Measurements from ENCODE around the gene PRKCH. TPM values are rescaled to one million over a fixed set of nuclear protein-coding genes. Genes with fewer than 3 reads are reported as not detected.

Gene PRKCH
- polyA plus RNA-seq, 1 donor from 2014 or later, result 2.0 TPM

DNA sequence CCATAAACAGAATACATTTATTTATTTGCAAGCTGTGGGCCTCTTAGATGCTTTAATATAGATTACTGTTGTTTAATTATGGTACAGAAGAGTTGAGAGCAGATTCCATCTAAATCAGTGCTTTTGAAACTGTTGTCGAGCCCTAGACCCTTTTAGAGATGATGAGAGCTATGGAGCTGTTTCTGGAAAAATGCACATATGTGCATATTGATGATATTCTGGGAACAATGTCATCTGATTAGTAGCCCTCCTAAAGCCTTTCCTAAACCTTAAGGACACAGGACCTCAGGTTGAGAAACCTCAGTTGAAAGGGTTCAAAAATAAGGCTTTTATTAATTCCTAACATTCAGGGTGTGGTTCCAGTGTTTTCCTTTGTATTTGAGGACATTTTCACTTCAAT is 11.7 kb downstream of the PRKCH start:
- Histone ChIP-seq H4K20me1 (ENCODE audit: insufficient read depth) (no peaks in the 10 kb centered on the region), H3K27ac (ENCODE audit: low read length) (no peak overlapping the region), H3K9me2 (ENCODE audit: insufficient read depth, low read length) (no peaks in the 10 kb centered on the region), H3K4me3 (ENCODE audit: low read length) (no peak overlapping the region), H3K4me2 (ENCODE audit: low read length) (no peak overlapping the region), H3K9me3 (ENCODE audit: low read length) (no peaks in the 10 kb centered on the region), H3K79me2 (replicated peaks; ENCODE audit: insufficient read depth, low read length) (no peaks in the 10 kb centered on the region), H3K36me3 (ENCODE audit: insufficient read depth, low read length) (no peaks in the 10 kb centered on the region), H3K27me3 (ENCODE audit: insufficient read depth, low read depth, low read length) (no peaks in the 10 kb centered on the region), H3K9ac (ENCODE audit: low read length) (no peak overlapping the region), H3F3A (ENCODE audit: insufficient read depth, low read length, poor library complexity, severe bottlenecking) (no peaks in the 10 kb centered on the region), H2AFZ (ENCODE audit: low read depth, low read length) (no peak overlapping the region)
- TF ChIP-seq EP300 (conservative IDR thresholded peaks at IDR 0.05; ENCODE audit: poor library complexity, severe bottlenecking) (no peak), POLR2AphosphoS5 (IDR thresholded peaks at IDR 0.05) (no peak), RAD21 (conservative IDR thresholded peaks at IDR 0.05) (no peak), TAF1 (IDR thresholded peaks at IDR 0.05; ENCODE audit: low read depth) (no peak), EZH2 (IDR thresholded peaks at IDR 0.05; ENCODE audit: borderline replicate concordance, insufficient read depth, low read length, poor library complexity, severe bottlenecking) (no peak), SMC3 (conservative IDR thresholded peaks at IDR 0.05; ENCODE audit: poor library complexity) (no peak), MXI1 (conservative IDR thresholded peaks at IDR 0.05; ENCODE audit: poor library complexity, severe bottlenecking) (no peak)
- TF ChIP-seq, protein P1, sequence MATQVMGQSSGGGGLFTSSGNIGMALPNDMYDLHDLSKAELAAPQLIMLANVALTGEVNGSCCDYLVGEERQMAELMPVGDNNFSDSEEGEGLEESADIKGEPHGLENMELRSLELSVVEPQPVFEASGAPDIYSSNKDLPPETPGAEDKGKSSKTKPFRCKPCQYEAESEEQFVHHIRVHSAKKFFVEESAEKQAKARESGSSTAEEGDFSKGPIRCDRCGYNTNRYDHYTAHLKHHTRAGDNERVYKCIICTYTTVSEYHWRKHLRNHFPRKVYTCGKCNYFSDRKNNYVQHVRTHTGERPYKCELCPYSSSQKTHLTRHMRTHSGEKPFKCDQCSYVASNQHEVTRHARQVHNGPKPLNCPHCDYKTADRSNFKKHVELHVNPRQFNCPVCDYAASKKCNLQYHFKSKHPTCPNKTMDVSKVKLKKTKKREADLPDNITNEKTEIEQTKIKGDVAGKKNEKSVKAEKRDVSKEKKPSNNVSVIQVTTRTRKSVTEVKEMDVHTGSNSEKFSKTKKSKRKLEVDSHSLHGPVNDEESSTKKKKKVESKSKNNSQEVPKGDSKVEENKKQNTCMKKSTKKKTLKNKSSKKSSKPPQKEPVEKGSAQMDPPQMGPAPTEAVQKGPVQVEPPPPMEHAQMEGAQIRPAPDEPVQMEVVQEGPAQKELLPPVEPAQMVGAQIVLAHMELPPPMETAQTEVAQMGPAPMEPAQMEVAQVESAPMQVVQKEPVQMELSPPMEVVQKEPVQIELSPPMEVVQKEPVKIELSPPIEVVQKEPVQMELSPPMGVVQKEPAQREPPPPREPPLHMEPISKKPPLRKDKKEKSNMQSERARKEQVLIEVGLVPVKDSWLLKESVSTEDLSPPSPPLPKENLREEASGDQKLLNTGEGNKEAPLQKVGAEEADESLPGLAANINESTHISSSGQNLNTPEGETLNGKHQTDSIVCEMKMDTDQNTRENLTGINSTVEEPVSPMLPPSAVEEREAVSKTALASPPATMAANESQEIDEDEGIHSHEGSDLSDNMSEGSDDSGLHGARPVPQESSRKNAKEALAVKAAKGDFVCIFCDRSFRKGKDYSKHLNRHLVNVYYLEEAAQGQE (IDR thresholded peaks at IDR 0.05; ENCODE audit: borderline replicate concordance), result no peak
- TF ChIP-seq, protein P2, sequence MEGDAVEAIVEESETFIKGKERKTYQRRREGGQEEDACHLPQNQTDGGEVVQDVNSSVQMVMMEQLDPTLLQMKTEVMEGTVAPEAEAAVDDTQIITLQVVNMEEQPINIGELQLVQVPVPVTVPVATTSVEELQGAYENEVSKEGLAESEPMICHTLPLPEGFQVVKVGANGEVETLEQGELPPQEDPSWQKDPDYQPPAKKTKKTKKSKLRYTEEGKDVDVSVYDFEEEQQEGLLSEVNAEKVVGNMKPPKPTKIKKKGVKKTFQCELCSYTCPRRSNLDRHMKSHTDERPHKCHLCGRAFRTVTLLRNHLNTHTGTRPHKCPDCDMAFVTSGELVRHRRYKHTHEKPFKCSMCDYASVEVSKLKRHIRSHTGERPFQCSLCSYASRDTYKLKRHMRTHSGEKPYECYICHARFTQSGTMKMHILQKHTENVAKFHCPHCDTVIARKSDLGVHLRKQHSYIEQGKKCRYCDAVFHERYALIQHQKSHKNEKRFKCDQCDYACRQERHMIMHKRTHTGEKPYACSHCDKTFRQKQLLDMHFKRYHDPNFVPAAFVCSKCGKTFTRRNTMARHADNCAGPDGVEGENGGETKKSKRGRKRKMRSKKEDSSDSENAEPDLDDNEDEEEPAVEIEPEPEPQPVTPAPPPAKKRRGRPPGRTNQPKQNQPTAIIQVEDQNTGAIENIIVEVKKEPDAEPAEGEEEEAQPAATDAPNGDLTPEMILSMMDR (IDR thresholded peaks at IDR 0.05; ENCODE audit: poor library complexity, severe bottlenecking), result no peak

DNA sequence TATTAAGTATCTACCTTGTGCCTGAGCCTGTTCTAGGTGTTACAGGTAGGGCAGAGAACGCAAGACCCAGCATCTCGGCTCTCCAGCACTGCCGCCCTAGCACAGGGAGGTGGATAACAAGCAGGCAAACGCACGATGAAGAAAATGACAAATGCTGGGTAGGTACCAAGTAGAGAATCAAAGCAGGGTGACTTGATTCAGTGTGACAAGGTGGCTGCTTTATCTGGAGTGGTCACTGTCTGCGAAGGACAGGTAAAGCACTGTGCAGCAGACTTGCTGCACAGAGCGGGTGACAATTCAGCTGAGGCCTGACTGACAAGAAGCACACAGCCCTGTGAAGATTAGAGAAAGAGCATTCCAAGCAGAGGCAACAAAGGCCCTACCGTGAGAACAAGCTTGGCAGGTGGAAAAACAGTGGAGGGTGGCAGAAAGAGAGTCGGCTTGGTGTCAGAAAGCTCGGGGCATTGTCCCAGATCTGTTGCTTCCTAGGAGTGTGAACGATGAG is 12.9 kb downstream of the PRKCH start:
- H3K9ac ChIP-seq (ENCODE audit: low read length), result no peak overlapping the region
- no peaks in the 10 kb centered on the region for H4K20me1 ChIP-seq (ENCODE audit: insufficient read depth)
- no peaks in the 10 kb centered on the region for H3K36me3 ChIP-seq (ENCODE audit: insufficient read depth, low read length)
- H3K4me3 ChIP-seq (ENCODE audit: low read length), result no peak overlapping the region
- no peaks in the 10 kb centered on the region for H3F3A ChIP-seq (ENCODE audit: insufficient read depth, low read length, poor library complexity, severe bottlenecking)
- TF ChIP-seq, protein P2 (IDR thresholded peaks at IDR 0.05; ENCODE audit: poor library complexity, severe bottlenecking), result no peak
- TF ChIP-seq RAD21 (conservative IDR thresholded peaks at IDR 0.05), result no peak
- no peak for TF ChIP-seq EZH2 (IDR thresholded peaks at IDR 0.05; ENCODE audit: borderline replicate concordance, insufficient read depth, low read length, poor library complexity, severe bottlenecking)
- TF ChIP-seq MXI1 (conservative IDR thresholded peaks at IDR 0.05; ENCODE audit: poor library complexity, severe bottlenecking), result no peak
- no peak for TF ChIP-seq EP300 (conservative IDR thresholded peaks at IDR 0.05; ENCODE audit: poor library complexity, severe bottlenecking)
- no peak for TF ChIP-seq TAF1 (IDR thresholded peaks at IDR 0.05; ENCODE audit: low read depth)
- TF ChIP-seq POLR2AphosphoS5 (IDR thresholded peaks at IDR 0.05), result no peak
- TF ChIP-seq, protein P1 (IDR thresholded peaks at IDR 0.05; ENCODE audit: borderline replicate concordance), result no peak
- no peak for TF ChIP-seq SMC3 (conservative IDR thresholded peaks at IDR 0.05; ENCODE audit: poor library complexity)
- H3K9me2 ChIP-seq (ENCODE audit: insufficient read depth, low read length), result no peaks in the 10 kb centered on the region
- no peak overlapping the region for H3K4me2 ChIP-seq (ENCODE audit: low read length)
- no peaks in the 10 kb centered on the region for H3K79me2 ChIP-seq (replicated peaks; ENCODE audit: insufficient read depth, low read length)
- H3K9me3 ChIP-seq (ENCODE audit: low read length), result no peaks in the 10 kb centered on the region
- H3K27ac ChIP-seq (ENCODE audit: low read length), result no peak overlapping the region
- H3K27me3 ChIP-seq (ENCODE audit: insufficient read depth, low read depth, low read length), result no peaks in the 10 kb centered on the region
- H2AFZ ChIP-seq (ENCODE audit: low read depth, low read length), result no peak overlapping the region
